Measurements from ENCODE around the gene DBH. TPM values are rescaled to one million over a fixed set of nuclear protein-coding genes. Genes with fewer than 3 reads are reported as not detected.

DBH gene
- polyA plus RNA-seq, 1 donor (not counting 4 experiments of a cell fraction or from before 2014, with no cell fraction given) = not detected

GRCh38 chr9:133633681-133634080 is 2.5 kb upstream of the DBH start:
- Histone ChIP-seq H3K27me3 (ENCODE audit: control insufficient read depth, extremely low read depth, insufficient read depth, low read length) (peaks cover 26% of the 10 kb centered on the region), H3K9ac (ENCODE audit: control insufficient read depth, extremely low read depth, insufficient read depth, low read length) (no peak overlapping the region), H3K9me3 (ENCODE audit: control insufficient read depth, low read depth, low read length) (no peaks in the 10 kb centered on the region), H3K4me2 (ENCODE audit: control insufficient read depth, extremely low read depth, insufficient read depth, low read depth, low read length) (no peak overlapping the region), H3K36me3 (ENCODE audit: control insufficient read depth in 2 of 2, extremely low read depth in 1 of 2, insufficient read depth in 2 of 2, low read length in 2 of 2) (no peaks in the 10 kb centered on the region), H3K79me2 (ENCODE audit: control insufficient read depth, insufficient read depth, low read length) (no peaks in the 10 kb centered on the region), H4K20me1 (ENCODE audit: control insufficient read depth, extremely low read depth, insufficient read depth, low read length) (no peaks in the 10 kb centered on the region), H3K9me1 (ENCODE audit: control insufficient read depth, extremely low read depth, insufficient read depth, low read length) (no peaks in the 10 kb centered on the region), H3K4me1 (ENCODE audit: control insufficient read depth, extremely low read depth, insufficient read depth, low read length) (no peaks in the 10 kb centered on the region), H3K27ac (ENCODE audit: control insufficient read depth, insufficient read depth, low read length) (no peak overlapping the region), H3K4me3 (ENCODE audit: control insufficient read depth in 2 of 3, extremely low read depth in 1 of 3, insufficient read depth in 2 of 3, low read depth in 1 of 3, low read length in 3 of 3) (no peak overlapping the region), H2AFZ (ENCODE audit: control insufficient read depth, low read length) (no peak overlapping the region)
- DNase-seq (ENCODE audit: low read depth, low spot score) (no peak), FAIRE-seq (no peak)
- TF ChIP-seq, protein P1, sequence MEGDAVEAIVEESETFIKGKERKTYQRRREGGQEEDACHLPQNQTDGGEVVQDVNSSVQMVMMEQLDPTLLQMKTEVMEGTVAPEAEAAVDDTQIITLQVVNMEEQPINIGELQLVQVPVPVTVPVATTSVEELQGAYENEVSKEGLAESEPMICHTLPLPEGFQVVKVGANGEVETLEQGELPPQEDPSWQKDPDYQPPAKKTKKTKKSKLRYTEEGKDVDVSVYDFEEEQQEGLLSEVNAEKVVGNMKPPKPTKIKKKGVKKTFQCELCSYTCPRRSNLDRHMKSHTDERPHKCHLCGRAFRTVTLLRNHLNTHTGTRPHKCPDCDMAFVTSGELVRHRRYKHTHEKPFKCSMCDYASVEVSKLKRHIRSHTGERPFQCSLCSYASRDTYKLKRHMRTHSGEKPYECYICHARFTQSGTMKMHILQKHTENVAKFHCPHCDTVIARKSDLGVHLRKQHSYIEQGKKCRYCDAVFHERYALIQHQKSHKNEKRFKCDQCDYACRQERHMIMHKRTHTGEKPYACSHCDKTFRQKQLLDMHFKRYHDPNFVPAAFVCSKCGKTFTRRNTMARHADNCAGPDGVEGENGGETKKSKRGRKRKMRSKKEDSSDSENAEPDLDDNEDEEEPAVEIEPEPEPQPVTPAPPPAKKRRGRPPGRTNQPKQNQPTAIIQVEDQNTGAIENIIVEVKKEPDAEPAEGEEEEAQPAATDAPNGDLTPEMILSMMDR (optimal IDR thresholded peaks at IDR 0.05 in 1 of 3, IDR thresholded peaks at IDR 0.05 in 1 of 3, conservative IDR thresholded peaks at IDR 0.05 in 1 of 3; ENCODE audit: extremely low read depth in 1 of 3, insufficient read depth in 2 of 3, low read length in 3 of 3) = no peak
- TF ChIP-seq EZH2 (IDR thresholded peaks at IDR 0.05; ENCODE audit: low read length) = peak; percentile 26
- dilution Hi-C loops (cut with MboI; ENCODE audit: extremely low pct_ligation_motif_present, low sequenced_read_pairs) = no loop called here

DNA sequence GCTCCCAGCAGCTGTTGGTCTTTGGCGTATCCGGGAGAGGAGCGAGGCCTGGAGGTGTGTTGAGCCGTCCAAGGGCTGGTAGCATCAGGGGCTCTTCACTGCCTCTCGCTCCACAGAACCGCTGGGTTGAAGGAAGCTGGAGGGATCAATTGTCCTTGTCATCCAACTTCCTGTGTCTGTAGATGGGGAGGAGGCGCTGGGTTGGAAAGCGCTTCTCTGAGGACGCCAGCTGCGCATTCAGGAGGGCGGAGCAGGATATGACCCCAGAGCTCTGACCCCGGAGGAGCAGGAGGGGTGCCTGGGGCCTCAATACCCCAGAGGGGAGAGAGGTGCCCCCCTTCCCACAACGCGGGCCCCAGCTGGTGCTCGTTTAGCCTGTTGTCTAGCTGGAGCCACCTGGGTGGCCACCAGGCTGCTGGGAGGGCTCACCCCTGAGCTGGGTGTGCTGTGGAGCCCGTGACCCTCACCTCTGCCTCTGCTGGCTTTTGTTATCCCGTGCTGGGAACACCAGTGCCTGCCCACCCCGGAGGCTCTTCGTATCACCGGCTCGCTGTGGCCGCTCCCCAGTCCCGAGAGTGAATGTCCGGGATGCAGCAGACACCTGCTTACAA is 2.0 kb upstream of the DBH start:
- no peak for DNase-seq (ENCODE audit: low read depth, low spot score)
- no peak overlapping the region for H3K4me3 ChIP-seq (ENCODE audit: control insufficient read depth in 2 of 3, extremely low read depth in 1 of 3, insufficient read depth in 2 of 3, low read depth in 1 of 3, low read length in 3 of 3)
- TF ChIP-seq, protein P1 (optimal IDR thresholded peaks at IDR 0.05 in 1 of 3, IDR thresholded peaks at IDR 0.05 in 1 of 3, conservative IDR thresholded peaks at IDR 0.05 in 1 of 3; ENCODE audit: extremely low read depth in 1 of 3, insufficient read depth in 2 of 3, low read length in 3 of 3) = no peak
- peak; percentile 26 for TF ChIP-seq EZH2 (IDR thresholded peaks at IDR 0.05; ENCODE audit: low read length)
- H3K4me2 ChIP-seq (ENCODE audit: control insufficient read depth, extremely low read depth, insufficient read depth, low read depth, low read length) = no peak overlapping the region
- no peak overlapping the region for H3K27ac ChIP-seq (ENCODE audit: control insufficient read depth, insufficient read depth, low read length)
- dilution Hi-C loops (cut with MboI; ENCODE audit: extremely low pct_ligation_motif_present, low sequenced_read_pairs) = no loop called here
- no peaks in the 10 kb centered on the region for H3K9me1 ChIP-seq (ENCODE audit: control insufficient read depth, extremely low read depth, insufficient read depth, low read length)
- no peak overlapping the region for H2AFZ ChIP-seq (ENCODE audit: control insufficient read depth, low read length)
- H3K9ac ChIP-seq (ENCODE audit: control insufficient read depth, extremely low read depth, insufficient read depth, low read length) = no peak overlapping the region
- no peak for FAIRE-seq
- no peaks in the 10 kb centered on the region for H4K20me1 ChIP-seq (ENCODE audit: control insufficient read depth, extremely low read depth, insufficient read depth, low read length)
- no peaks in the 10 kb centered on the region for H3K36me3 ChIP-seq (ENCODE audit: control insufficient read depth in 2 of 2, extremely low read depth in 1 of 2, insufficient read depth in 2 of 2, low read length in 2 of 2)
- no peaks in the 10 kb centered on the region for H3K79me2 ChIP-seq (ENCODE audit: control insufficient read depth, insufficient read depth, low read length)
- H3K4me1 ChIP-seq (ENCODE audit: control insufficient read depth, extremely low read depth, insufficient read depth, low read length) = no peaks in the 10 kb centered on the region
- no peaks in the 10 kb centered on the region for H3K9me3 ChIP-seq (ENCODE audit: control insufficient read depth, low read depth, low read length)
- H3K27me3 ChIP-seq (ENCODE audit: control insufficient read depth, extremely low read depth, insufficient read depth, low read length) = peaks cover 26% of the 10 kb centered on the region

All from keratinocyte (primary cell).